ENCODE data around the gene CACNA1B. TPM values are rescaled to one million over a fixed set of nuclear protein-coding genes. Genes with fewer than 3 reads are reported as not detected.

CACNA1B gene
- total RNA-seq, 1 experiment from 2014 or later, result 1.7 TPM

GRCh38 chr9:137880160-137880975, 2.8 kb downstream of the CACNA1B start:
- DNase-seq (ENCODE audit: low read depth, low spot score), result no peak
- Histone ChIP-seq H3K27ac (ENCODE audit: low read depth, low read length) (no peak overlapping the region), H3K4me1 (ENCODE audit: control insufficient read depth in 1 of 2, insufficient read depth in 2 of 2, low read length in 2 of 2) (peaks cover 0 to 6% of the 10 kb centered on the region in 2 experiments; a peak in 1 of 4 replicates), H3K27me3 (ENCODE audit: insufficient read depth, low read length) (no peaks in the 10 kb centered on the region), H3K4me2 (ENCODE audit: low read length) (no peak overlapping the region; the same call in 1 of the 2 replicates), H4K20me1 (ENCODE audit: insufficient read depth) (no peaks in the 10 kb centered on the region), H3K9me3 (ENCODE audit: control insufficient read depth in 1 of 2, insufficient read depth in 1 of 2, low read depth in 1 of 2, low read length in 2 of 2) (no peaks in the 10 kb centered on the region), H3K79me2 (ENCODE audit: insufficient read depth, low read length) (no peaks in the 10 kb centered on the region), H2AFZ (ENCODE audit: low read depth, low read length, poor library complexity, severe bottlenecking) (no peak overlapping the region), H3K4me3 (replicated peaks in 1 of 2; ENCODE audit: low read depth in 1 of 2, low read length in 2 of 2) (no peak overlapping the region), H3K9ac (ENCODE audit: low read length) (no peak overlapping the region), H3K36me3 (ENCODE audit: control insufficient read depth in 1 of 2, insufficient read depth in 2 of 2, low read length in 2 of 2) (no peaks in the 10 kb centered on the region), H3K9me2 (ENCODE audit: insufficient read depth) (no peaks in the 10 kb centered on the region)
- POLR2A ChIA-PET, result no interaction called here
- RAD21 ChIA-PET (ENCODE audit: low non-redundant PET in 1 of 2, low total read pairs in 2 of 2, uncharacterized antibody in 2 of 2, unreplicated experiment in 2 of 2), result no interaction called here
- no peak for ATAC-seq
- CTCF ChIA-PET, result no interaction called here
- intact Hi-C loops (cut with micrococcal nuclease), result no loop called here
- no peak for TF ChIP-seq EGR1 (IDR thresholded peaks at IDR 0.05; ENCODE audit: low read depth)
- TF ChIP-seq, protein P1, sequence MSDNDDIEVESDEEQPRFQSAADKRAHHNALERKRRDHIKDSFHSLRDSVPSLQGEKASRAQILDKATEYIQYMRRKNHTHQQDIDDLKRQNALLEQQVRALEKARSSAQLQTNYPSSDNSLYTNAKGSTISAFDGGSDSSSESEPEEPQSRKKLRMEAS (IDR thresholded peaks at IDR 0.05), result no peak
- no peak for TF ChIP-seq ZNF274 (IDR thresholded peaks at IDR 0.05; ENCODE audit: low read depth, low read length)
- TF ChIP-seq, protein P2, sequence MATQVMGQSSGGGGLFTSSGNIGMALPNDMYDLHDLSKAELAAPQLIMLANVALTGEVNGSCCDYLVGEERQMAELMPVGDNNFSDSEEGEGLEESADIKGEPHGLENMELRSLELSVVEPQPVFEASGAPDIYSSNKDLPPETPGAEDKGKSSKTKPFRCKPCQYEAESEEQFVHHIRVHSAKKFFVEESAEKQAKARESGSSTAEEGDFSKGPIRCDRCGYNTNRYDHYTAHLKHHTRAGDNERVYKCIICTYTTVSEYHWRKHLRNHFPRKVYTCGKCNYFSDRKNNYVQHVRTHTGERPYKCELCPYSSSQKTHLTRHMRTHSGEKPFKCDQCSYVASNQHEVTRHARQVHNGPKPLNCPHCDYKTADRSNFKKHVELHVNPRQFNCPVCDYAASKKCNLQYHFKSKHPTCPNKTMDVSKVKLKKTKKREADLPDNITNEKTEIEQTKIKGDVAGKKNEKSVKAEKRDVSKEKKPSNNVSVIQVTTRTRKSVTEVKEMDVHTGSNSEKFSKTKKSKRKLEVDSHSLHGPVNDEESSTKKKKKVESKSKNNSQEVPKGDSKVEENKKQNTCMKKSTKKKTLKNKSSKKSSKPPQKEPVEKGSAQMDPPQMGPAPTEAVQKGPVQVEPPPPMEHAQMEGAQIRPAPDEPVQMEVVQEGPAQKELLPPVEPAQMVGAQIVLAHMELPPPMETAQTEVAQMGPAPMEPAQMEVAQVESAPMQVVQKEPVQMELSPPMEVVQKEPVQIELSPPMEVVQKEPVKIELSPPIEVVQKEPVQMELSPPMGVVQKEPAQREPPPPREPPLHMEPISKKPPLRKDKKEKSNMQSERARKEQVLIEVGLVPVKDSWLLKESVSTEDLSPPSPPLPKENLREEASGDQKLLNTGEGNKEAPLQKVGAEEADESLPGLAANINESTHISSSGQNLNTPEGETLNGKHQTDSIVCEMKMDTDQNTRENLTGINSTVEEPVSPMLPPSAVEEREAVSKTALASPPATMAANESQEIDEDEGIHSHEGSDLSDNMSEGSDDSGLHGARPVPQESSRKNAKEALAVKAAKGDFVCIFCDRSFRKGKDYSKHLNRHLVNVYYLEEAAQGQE (IDR thresholded peaks at IDR 0.05; ENCODE audit: low read depth), result no peak
- TF ChIP-seq YY1 (IDR thresholded peaks at IDR 0.05; ENCODE audit: extremely low read depth, insufficient replicate concordance, low read depth, low read length), result no peak
- TF ChIP-seq, protein P3, sequence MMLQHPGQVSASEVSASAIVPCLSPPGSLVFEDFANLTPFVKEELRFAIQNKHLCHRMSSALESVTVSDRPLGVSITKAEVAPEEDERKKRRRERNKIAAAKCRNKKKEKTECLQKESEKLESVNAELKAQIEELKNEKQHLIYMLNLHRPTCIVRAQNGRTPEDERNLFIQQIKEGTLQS (IDR thresholded peaks at IDR 0.05), result no peak
- no peak for TF ChIP-seq JUND (IDR thresholded peaks at IDR 0.05)
- TF ChIP-seq CBX3 (IDR thresholded peaks at IDR 0.05; ENCODE audit: low read depth), result no peak
- no peak for TF ChIP-seq CEBPB (IDR thresholded peaks at IDR 0.05; ENCODE audit: low read depth)
- no peak for TF ChIP-seq SP1 (IDR thresholded peaks at IDR 0.05; ENCODE audit: low read depth)
- TF ChIP-seq SIN3A (IDR thresholded peaks at IDR 0.05; ENCODE audit: low read depth), result no peak
- no TSS peak for BruUV-seq (replicated peaks)
